NCI-H446 (cell line): ENCODE results near the gene SLC17A8.
"Not testable (repeated sequence)": the region's sequence is repeated elsewhere in the genome, so short reads cannot be mapped to it uniquely, and the experiment has no call there.

Experiments
- DNase-seq, 2 experiments: peaks; one replicate each; lab custom pipeline; 2025; lab: John Stamatoyannopoulos, UW

Gene SLC17A8

GRCh38 chr12:100356644-100357223, at the start of gene SLC17A8:
TSS of gene SLC17A8 (plus strand) at chr12:100357074. CDS start at chr12:100357392, 318 bp downstream.
- no peak for DNase-seq

- DNase-seq = not testable (repeated sequence)
Observed at GRCh38 chr12:100308138-100308537, 48.7 kb upstream of the SLC17A8 start.

- no peak for DNase-seq
Observed at GRCh38 chr12:100311317-100311716, 45.6 kb upstream of the SLC17A8 start.

- no peak for DNase-seq
Observed at GRCh38 chr12:100317371-100317770, 39.5 kb upstream of the SLC17A8 start.

GRCh38 chr12:100324498-100324897, 32.4 kb upstream of the SLC17A8 start:
- no peak for DNase-seq

- no peak for DNase-seq
Observed at GRCh38 chr12:100326208-100326607, 30.7 kb upstream of the SLC17A8 start.

GRCh38 chr12:100329800-100330199, 27.1 kb upstream of the SLC17A8 start:
- no peak for DNase-seq

- no peak for DNase-seq
Observed at GRCh38 chr12:100331871-100332270, 25.0 kb upstream of the SLC17A8 start.

- no peak for DNase-seq
Observed at GRCh38 chr12:100332852-100333251, 24.0 kb upstream of the SLC17A8 start.

GRCh38 chr12:100337299-100337698, 19.6 kb upstream of the SLC17A8 start:
- DNase-seq = no peak

GRCh38 chr12:100337727-100338126, 19.1 kb upstream of the SLC17A8 start:
- DNase-seq = no peak

- DNase-seq = no peak
Observed at GRCh38 chr12:100339071-100339470, 17.8 kb upstream of the SLC17A8 start.

- DNase-seq = not testable (repeated sequence)
Observed at GRCh38 chr12:100342897-100343296, 14.0 kb upstream of the SLC17A8 start.

- DNase-seq = not testable (repeated sequence)
Observed at GRCh38 chr12:100344351-100344750, 12.5 kb upstream of the SLC17A8 start.

GRCh38 chr12:100345020-100345767, 11.7 kb upstream of the SLC17A8 start:
- DNase-seq = peak in 1 of 2 experiments; percentile 8

- no peak for DNase-seq
Observed at GRCh38 chr12:100346660-100347059, 10.2 kb upstream of the SLC17A8 start.

GRCh38 chr12:100348657-100349454, 8.0 kb upstream of the SLC17A8 start:
- peak; percentile 26 to 39 for DNase-seq

- no peak for DNase-seq
Observed at GRCh38 chr12:100359248-100359647, 2.4 kb downstream of the SLC17A8 start.

GRCh38 chr12:100359822-100360221, 2.9 kb downstream of the SLC17A8 start:
- no peak for DNase-seq

- DNase-seq = no peak
Observed at GRCh38 chr12:100360450-100360849, 3.6 kb downstream of the SLC17A8 start.

- no peak for DNase-seq
Observed at GRCh38 chr12:100364324-100364723, 7.5 kb downstream of the SLC17A8 start.

GRCh38 chr12:100365411-100365810, 8.5 kb downstream of the SLC17A8 start:
- DNase-seq = no peak

- no peak for DNase-seq
Observed at GRCh38 chr12:100368066-100368465, 11.2 kb downstream of the SLC17A8 start.
